ENCODE data around the gene PIR.

- no peak for TF ChIP-seq CTCF (IDR thresholded peaks at IDR 0.05)
- TF ChIP-seq POLR2A (IDR thresholded peaks at IDR 0.05) = no peak
Observed at GRCh38 chrX:15504661-15505060, 11.5 kb upstream of the PIR start.
